Heart right ventricle (tissue), 16 donors: Measurements from ENCODE around the gene COG8. TPM values are rescaled to one million over a fixed set of nuclear protein-coding genes. Genes with fewer than 3 reads are reported as not detected.

Source experiments
- ATAC-seq, 8 donors: fragments of 200-7000 bp; cut with Tn5 transposase; one replicate each; pipeline ENCODE4 v1.9.1; 2020; ENCODE audit warnings: mild to moderate bottlenecking in 8 of 8, moderate library complexity in 8 of 8, moderate number of reproducible peaks in 1 of 8
- DNase-seq, 2 donors: peaks; one replicate each; pipeline ENCODE4 v3.0.0-alpha.2; 2020
- H3K27ac ChIP-seq, 10 donors: fragments of 200-600 bp; sonication (generic) in 2 of 10; one replicate each; pipeline versions ENCODE4 v1.5.0 to v1.8.0; 2020 to 2022; ENCODE audit warnings: mild to moderate bottlenecking in 3 of 10
- H3K27me3 ChIP-seq, 7 donors: fragments of 200-600 bp; one replicate each; pipeline ENCODE4 v1.8.0; 2021 to 2022; ENCODE audit warnings: mild to moderate bottlenecking in 2 of 7
- H3K36me3 ChIP-seq, 9 donors: fragments of 200-600 bp; sonication (generic) in 1 of 9; one replicate each; pipeline versions ENCODE4 v1.5.0 to v1.8.0; 2020 to 2022; ENCODE audit warnings: mild to moderate bottlenecking in 2 of 9
- H3K4me1 ChIP-seq, 9 donors: fragments of 200-600 bp; sonication (generic) in 1 of 9; one replicate each; pipeline versions ENCODE4 v1.5.0 to v1.8.0; 2020 to 2022; ENCODE audit warnings: mild to moderate bottlenecking in 4 of 9
- H3K4me3 ChIP-seq, 10 donors: fragments of 200-600 bp; sonication (generic) in 2 of 10; one replicate each; pipeline versions ENCODE4 v1.5.0 to v1.8.0; 2020 to 2022; ENCODE audit warnings: mild to moderate bottlenecking in 7 of 10, moderate library complexity in 2 of 10
- H3K9me3 ChIP-seq, 11 donors: fragments of 200-600 bp in 10 of 11; sonication (generic) in 2 of 11; one replicate each; pipeline versions ENCODE4 v1.5.0 to v1.8.0; 2013 to 2022; ENCODE audit warnings: mild to moderate bottlenecking in 2 of 11, control low read depth in 1 of 11, moderate library complexity in 1 of 11
- WGBS, 2 donors: extraction: QIAGEN DNeasy Blood & Tissue Kit; methylation state at CpG; one replicate each; pipeline ENCODE4 v1.1.7; 2013; ENCODE audit warnings: inconsistent platforms in 1 of 2; 5-methylcytosine and 5-hydroxymethylcytosine counted together
- intact Hi-C, 10 donors: fragments of 100-400 bp; cut with DNase I; formaldehyde crosslinking; loops; one replicate each; pipeline versions ENCODE4 v1.11.1 to v1.14.2; 2022
- polyA plus RNA-seq, 2 donors: library from polyadenylated mRNA; stranded (reverse); fragments of 200-250 nt; gene quantifications; one replicate each; pipeline ENCODE4 v1.2.3, GENCODE V29; 2013
- total RNA-seq, 10 donors: library from RNA; stranded (reverse); fragmentation: NEBNext Ultra II Directional in 3 of 10; extraction: Animal tissue kit (Norgen Biotek cat#: 25700) in 3 of 10; gene quantifications; one replicate each; pipeline versions ENCODE4 v1.2.1 to v1.2.4, GENCODE V29; 2021 to 2023
- TF ChIP-seq, protein P1 (sequence below), 9 donors: fragments of 200-600 bp; sonication (generic) in 2 of 9; IDR thresholded peaks; one replicate each; pipeline versions ENCODE4 v1.5.0 to v1.8.0; 2021 to 2022; ENCODE audit warnings: antibody characterized with exemption in 9 of 9, mild to moderate bottlenecking in 5 of 9, moderate library complexity in 1 of 9
- donor health status: Arrhythmogenic right ventricular cardiomyopathy.
- donor health status: ischemic (EF 13 %, LVEDD 7.1; RV severe dilation, severe dysfunction).
- donor health status: healthy with polysubstance abuse.
- donor health status: DM: no; HTN: yes; CAD: no.
- donor health status: DM: no; HTN: no; CAD: no.
- donor health status: ischemic (EF 25% LVEDD 6.9; RV normal size, moderate dysfunction).
- donor health status: ischemic (EF 25% LVEDD 5.7; RV mildly dilated, moderate dysfunction).
- donor health status: healthy.
- donor health status: DM: yes; HTN: yes; CAD: no.
- donor health status: Ischemic cardiomyopathy.
- donor health status: ischemic (EF 35%, LVEDD 5.7; RV mildly dilated, moderate dysfunction).
- donor health status: nonischemic (EF 11% LVEDD 7.7; RV severe dilation, severe dysfunction).
- donor health status: DM: yes; HTN: yes; CAD: no.
- donor health status: PGD.
- donor health status: ischemic (EF 29% LVEDD 5.4; RV normal size, mild dysfunction).
- donor health status: nonischemic (EF 23%, LVEDD 6.1; RV moderate dilation, normal function).

The COG8 gene
- total and polyA plus RNA-seq, 12 donors: 15.7 to 29.1 (median 23.1) TPM

DNA sequence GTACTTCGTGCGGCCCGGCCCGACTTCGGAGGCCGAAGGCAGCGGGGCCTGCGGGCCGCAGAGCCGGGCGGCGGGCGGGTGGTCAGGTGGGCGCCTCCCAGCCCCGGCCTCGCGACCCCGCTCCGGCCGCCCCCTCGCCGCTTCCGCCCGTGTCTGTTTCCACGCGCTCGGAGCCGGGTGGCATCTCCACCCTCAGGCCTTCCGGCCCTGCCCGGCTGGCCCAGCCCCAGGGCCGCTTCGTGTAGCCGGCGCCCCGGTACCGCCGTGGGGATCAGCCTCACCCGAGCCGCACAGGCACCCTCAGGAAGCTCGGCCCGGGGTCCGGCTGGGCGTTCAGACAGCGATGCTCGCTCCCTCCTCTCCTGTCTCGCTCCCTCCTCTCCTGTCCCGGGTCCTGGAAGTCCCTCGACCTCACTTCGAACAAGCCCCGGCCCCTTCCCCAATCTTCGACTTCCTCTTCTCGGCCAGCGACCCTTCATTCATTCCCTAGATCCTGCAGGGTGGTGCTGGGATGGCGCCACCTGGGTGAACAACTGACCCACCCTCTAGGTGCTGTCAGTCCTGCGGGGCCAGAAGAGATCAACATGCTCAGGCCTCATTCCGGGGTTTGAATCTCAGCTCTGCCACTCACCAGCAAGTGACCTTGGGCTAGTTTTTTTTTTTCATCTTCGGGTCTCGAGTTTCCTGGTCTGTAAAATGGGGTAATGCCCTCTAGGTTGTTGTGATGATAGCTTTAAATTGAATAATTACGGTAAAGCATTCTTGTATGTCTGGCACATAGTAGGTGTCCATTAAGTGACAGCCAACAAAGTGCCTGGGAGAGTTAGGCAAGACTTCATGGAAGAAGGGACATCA, 27.6 kb downstream of the COG8 start:
- Histone ChIP-seq H3K27ac (peak overlapping the region; percentile 36 to 97 (median 90)), H3K36me3 (peaks cover 0 to 38% (median 14%) of the 10 kb centered on the region in 9 donors), H3K4me1 (peaks cover 5 to 44% (median 25%) of the 10 kb centered on the region in 9 donors), H3K4me3 (peak overlapping the region; percentile 77 to 99 (median 88)), H3K27me3 (no peaks in the 10 kb centered on the region), H3K9me3 (no peaks in the 10 kb centered on the region)
- TF ChIP-seq, protein P1, sequence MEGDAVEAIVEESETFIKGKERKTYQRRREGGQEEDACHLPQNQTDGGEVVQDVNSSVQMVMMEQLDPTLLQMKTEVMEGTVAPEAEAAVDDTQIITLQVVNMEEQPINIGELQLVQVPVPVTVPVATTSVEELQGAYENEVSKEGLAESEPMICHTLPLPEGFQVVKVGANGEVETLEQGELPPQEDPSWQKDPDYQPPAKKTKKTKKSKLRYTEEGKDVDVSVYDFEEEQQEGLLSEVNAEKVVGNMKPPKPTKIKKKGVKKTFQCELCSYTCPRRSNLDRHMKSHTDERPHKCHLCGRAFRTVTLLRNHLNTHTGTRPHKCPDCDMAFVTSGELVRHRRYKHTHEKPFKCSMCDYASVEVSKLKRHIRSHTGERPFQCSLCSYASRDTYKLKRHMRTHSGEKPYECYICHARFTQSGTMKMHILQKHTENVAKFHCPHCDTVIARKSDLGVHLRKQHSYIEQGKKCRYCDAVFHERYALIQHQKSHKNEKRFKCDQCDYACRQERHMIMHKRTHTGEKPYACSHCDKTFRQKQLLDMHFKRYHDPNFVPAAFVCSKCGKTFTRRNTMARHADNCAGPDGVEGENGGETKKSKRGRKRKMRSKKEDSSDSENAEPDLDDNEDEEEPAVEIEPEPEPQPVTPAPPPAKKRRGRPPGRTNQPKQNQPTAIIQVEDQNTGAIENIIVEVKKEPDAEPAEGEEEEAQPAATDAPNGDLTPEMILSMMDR (IDR thresholded peaks at IDR 0.05): no peak
- DNase-seq: no peak
- peak; percentile 4 to 55 (median 40) for ATAC-seq
- WGBS, 2 donors: 1 to 2% methylated on average over 49 to 59 of the region's 59 CpGs
- intact Hi-C loops: loop anchor here in 2 of 10 donors (1.0 to 2.0 kb wide), 2 partner anchors 27 to 28 kb away; partner anchors contain the start of genes COG8 (in 2 of the 2) and NIP7 (in 2 of the 2)

DNA sequence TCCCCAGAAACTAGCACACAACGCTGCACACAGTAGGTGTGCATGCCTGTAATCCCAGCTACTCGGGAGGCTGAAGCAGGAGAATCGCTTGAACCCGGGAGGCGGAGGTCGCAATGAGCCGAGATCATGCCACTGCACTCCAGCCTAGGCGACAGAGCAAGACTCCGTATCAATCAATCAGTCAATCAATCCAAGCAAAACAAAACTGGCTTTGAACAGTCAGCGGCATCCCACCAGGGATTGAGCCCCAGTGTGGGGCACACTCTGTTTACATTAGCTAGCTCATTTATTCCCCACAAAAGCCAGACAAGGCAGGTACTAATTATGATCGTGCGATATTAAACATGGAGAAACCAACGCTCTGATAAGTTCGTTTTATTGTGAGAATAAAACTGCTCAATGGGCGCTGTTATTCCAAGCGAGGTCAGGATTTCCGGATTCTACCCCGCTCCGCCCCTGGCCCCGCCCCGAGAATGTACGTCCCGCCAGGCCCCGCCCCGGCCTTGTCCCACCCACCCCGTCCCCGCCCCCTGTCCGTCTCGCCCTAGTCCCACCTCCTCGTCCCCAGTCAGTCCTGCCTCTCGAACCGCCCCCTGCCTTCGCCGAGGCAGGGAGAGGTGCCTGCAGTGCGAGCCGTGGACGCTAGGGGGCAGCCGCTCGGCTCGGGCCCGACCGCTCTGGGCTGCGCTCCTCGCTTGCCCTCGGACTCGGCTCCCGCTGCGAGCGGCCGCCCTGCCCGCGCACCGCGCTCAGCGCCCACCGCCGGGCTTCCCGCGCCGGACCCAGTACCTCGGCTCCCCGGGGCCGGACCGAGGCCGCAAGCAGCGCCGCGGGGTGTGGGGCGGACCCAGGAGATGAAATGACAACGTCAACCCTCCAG, 28.5 kb downstream of the COG8 start, which contains the start of gene VPS4A:
Gene VPS4A, plus strand, starts transcription at position 698 of the 880 bp plus-strand sequence. Its CDS starts 162 bp downstream, at position 860.
- H3K36me3 ChIP-seq: peaks cover 0 to 29% (median 7%) of the 10 kb centered on the region in 9 donors
- TF ChIP-seq, protein P1 (IDR thresholded peaks at IDR 0.05): peak; percentile 76 to 95 (median 91)
- DNase-seq (peak; percentile 96 to 97), ATAC-seq (peak; percentile 94 to 98 (median 96))
- peaks cover 5 to 44% (median 25%) of the 10 kb centered on the region in 9 donors for H3K4me1 ChIP-seq
- intact Hi-C loops: loop anchor here in 2 of 10 donors (1.0 to 2.0 kb wide), 2 partner anchors 28 kb away; partner anchors contain the start of genes COG8 (in 2 of the 2) and NIP7 (in 2 of the 2)
- peak within 1 kb of the TSS; percentile 36 to 97 (median 90) for H3K27ac ChIP-seq
- H3K4me3 ChIP-seq: peak within 1 kb of the TSS; percentile 77 to 99 (median 88)
- 9 to 10% methylated on average over 62 to 70 of the region's 70 CpGs for WGBS, 2 donors
- H3K9me3 ChIP-seq: no peaks in the 10 kb centered on the region
- no peaks in the 10 kb centered on the region for H3K27me3 ChIP-seq

DNA sequence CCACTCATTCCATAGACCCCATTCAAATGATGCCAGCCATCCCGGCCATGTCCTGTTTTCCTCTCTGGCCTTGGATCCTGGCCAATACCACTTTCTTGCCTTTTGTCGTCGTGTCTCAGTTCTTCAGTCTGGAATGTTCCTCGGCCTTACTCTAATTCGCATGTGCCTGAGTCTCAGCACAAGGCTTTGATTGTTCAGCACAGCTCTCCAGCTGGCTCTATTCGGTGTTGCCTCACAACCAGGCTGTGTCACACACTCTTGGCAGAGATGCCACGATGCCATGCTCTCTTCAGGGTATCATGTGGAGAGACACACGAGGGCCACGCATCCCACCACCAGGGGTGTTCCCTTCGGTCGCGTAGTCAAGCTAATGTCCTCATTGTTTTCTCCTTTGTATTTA, 30.0 kb downstream of the COG8 start:
- H3K4me1 ChIP-seq: peaks cover 5 to 33% (median 24%) of the 10 kb centered on the region in 9 donors
- H3K27ac ChIP-seq: no peak overlapping the region
- intact Hi-C loops: no loop called here
- H3K9me3 ChIP-seq: no peaks in the 10 kb centered on the region
- TF ChIP-seq, protein P1 (IDR thresholded peaks at IDR 0.05): no peak
- WGBS, 2 donors: 84 to 90% methylated on average over 12 of the region's 12 CpGs
- H3K27me3 ChIP-seq: no peaks in the 10 kb centered on the region
- no peak overlapping the region for H3K4me3 ChIP-seq
- DNase-seq (no peak), ATAC-seq (no peak)
- H3K36me3 ChIP-seq: peaks cover 0 to 22% (median 7%) of the 10 kb centered on the region in 9 donors

DNA sequence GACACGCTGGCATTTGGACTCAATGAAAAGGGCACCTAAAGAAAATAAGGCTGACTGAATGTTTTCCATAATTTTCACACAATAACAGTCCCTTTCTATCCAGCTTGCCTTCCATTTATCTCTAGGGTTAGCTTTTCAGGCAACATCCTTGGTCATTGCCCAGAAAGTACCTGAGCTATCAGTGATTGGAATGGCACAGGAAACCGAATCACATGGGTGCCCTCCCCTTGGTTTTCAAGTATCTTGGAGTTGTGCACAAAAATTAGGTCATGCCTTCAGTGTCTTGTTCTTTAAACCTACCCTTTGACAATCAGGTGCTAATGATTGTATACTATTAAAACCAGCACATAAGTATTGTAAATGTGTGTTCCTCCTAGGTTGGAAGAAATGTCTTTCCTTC, 31.5 kb downstream of the COG8 start:
- ATAC-seq: no peak
- no peak for DNase-seq
- H3K4me1 ChIP-seq: peaks cover 5 to 18% (median 16%) of the 10 kb centered on the region in 9 donors
- H3K36me3 ChIP-seq: peaks cover 0 to 21% (median 0%) of the 10 kb centered on the region in 9 donors
- no peaks in the 10 kb centered on the region for H3K9me3 ChIP-seq
- TF ChIP-seq, protein P1 (IDR thresholded peaks at IDR 0.05): no peak
- 91 to 93% methylated on average over 2 of the region's 2 CpGs for WGBS, 2 donors
- intact Hi-C loops: no loop called here
- H3K27ac ChIP-seq: no peak overlapping the region
- H3K27me3 ChIP-seq: no peaks in the 10 kb centered on the region
- no peak overlapping the region for H3K4me3 ChIP-seq
